HG02852 (cell line): ENCODE data around the gene LHFPL4.
"Not testable (repeated sequence)": the region's sequence is repeated elsewhere in the genome, so short reads cannot be mapped to it uniquely, and the experiment has no call there.

Source experiments
- ATAC-seq: cut with Tn5 transposase; IDR thresholded peaks from one replicate; pipeline ENCODE4 v1.9.1; 2021; ENCODE audit warnings: mild to moderate bottlenecking, moderate library complexity; ENCODE audit not compliant: unreplicated experiment

LHFPL4 gene

GRCh38 chr3:9542182-9542581, 11.4 kb downstream of the LHFPL4 start:
- no peak for ATAC-seq

GRCh38 chr3:9536212-9536611, 17.4 kb downstream of the LHFPL4 start:
- ATAC-seq: no peak

- ATAC-seq: no peak
These were observed 19.2 kb downstream of the LHFPL4 start for GRCh38 chr3:9534429-9534828.

- ATAC-seq: no peak
These were observed 28.5 kb downstream of the LHFPL4 start for GRCh38 chr3:9525078-9525477.

- ATAC-seq: no peak
These were observed 38.7 kb downstream of the LHFPL4 start for GRCh38 chr3:9514956-9515355.

DNA sequence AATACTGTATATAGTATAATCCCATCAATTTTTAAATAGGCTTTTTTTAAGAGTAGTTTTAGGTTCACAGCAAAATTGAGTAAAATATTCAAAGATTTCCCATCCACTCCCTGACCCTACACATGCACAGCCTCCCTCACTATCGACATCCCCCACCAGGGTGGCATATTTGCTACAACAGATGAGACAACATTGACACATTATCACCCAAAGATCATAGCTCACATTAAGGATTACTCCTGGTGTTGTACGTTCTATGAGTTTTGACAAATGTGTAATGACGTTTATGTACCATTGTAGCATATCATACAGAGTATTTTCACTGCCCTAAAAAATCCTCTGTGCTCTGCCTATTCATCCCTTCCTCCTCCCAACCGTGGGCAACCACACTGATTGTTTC, 39.3 kb downstream of the LHFPL4 start:
- ATAC-seq: no peak

- ATAC-seq: no peak
These were observed 41.1 kb downstream of the LHFPL4 start for GRCh38 chr3:9512456-9513045.

- no peak for ATAC-seq
These were observed 44.8 kb downstream of the LHFPL4 start for GRCh38 chr3:9508781-9509180.

DNA sequence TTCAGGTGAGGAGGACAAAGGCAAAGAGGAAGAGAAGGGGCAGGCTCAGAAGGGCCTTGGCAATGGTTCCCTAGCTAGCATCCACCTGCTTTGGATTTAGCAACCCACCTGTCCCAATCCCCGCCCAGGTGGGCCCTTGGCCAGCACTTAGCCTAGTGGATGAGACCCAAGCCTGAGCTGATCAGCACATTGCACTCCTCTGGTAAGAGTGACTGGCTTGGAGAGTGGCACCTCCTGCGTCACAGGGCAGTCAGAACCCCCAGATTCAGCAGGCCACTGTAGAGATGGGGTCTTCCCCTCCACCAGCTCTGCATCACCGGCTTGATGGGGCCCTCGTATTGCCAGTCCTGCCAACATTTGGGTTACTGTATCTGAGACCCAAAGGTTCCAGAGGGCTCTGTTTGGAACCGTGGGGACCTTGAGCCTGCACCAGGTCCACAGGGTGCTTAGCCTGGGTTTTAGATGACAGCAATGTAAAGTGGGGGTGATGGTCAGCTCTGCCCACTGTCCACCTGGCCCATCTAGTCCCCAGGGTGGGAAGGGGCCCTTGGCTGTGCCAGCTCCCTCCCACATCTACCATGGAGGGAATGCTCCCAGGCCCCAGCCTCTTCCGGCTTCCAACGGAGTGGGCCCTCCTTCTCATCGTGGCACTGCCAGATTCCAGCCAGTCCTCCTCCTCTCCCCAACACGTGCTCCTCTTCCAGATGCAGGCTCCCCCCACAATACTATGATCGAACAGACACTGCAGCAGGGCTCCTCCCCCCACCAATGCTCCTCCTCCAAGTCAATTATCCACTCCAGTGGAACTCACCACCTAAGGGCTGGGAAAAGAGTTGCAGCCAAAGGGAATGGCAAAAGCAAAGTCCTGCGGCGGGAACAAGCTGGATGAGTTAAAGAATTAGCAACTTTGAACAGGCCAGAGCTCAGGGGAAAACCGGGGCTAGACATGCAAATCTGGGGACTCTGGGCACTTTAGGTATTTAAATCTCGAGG, 45.7 kb downstream of the LHFPL4 start:
- ATAC-seq: no peak

DNA sequence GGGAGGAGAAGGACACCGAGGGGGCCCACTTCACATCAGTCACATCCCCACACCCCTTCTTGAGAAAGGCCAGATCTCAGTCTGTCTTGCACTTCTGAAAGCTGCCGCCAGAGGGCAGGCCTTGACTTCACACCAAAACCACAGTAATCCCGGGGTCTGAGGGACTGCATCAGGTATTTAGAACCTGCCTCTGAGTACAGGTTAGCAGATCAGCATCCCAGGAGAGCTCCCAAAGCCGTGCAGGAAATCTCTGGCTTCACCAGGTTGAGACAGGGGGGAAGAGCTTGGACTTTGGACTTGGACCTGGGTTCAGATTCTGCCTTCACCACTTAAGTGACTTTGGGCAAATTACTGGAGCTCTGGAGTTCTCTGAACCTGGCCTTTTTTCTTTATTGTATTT, 50.3 kb downstream of the LHFPL4 start:
- ATAC-seq: no peak

- ATAC-seq: no peak
These were observed 52.4 kb downstream of the LHFPL4 start for GRCh38 chr3:9501226-9501625.

DNA sequence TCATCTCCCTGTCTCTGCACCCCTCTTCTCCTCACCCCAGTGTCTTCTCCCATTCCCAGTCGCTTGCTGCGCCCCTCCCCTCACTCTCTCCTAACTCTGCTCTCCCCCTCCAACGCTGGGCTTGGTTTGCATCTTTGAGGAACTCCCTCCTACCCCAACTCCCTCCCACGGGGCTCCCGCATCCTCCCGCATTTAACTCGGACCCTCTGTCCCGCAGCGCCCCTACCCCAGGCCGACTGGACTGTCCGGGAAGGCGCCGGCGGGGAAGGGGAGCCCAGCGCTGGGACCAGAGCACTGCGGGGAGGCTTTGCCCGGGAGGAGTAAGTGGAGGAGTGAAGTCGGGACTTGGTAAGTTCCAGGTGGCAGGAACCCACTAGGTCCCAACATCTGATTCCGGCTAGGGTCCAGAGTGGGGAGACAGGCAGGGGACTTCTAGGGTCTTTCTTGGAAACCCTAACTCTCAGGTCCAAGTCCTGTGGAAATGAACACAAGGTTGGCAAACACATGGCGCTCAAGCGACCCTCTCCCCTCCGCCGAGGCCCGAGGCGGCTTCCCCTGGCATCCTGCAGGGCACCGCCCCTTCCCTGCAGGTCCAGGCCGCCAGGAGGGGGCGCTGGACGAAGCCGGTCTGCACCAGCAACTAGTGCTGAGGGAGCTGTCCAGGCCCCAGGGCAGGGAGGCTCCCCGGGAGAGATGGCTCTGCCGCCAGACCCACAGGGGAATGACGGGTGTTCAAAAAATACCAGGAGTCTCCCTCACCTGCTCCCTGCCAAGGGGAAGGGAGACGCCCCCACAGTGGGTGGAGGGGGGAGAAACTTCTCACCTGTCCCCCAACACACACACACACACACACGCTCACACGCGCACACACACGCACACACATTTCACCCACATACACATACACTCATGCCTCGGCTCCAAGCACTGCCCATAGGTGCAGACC, 53.2 kb downstream of the LHFPL4 start:
- no peak for ATAC-seq

GRCh38 chr3:9499455-9500107, 54.0 kb downstream of the LHFPL4 start:
- ATAC-seq: no peak

GRCh38 chr3:9498781-9499180, 54.8 kb downstream of the LHFPL4 start:
- no peak for ATAC-seq

GRCh38 chr3:9497821-9498565, 55.6 kb downstream of the LHFPL4 start:
- no peak for ATAC-seq

DNA sequence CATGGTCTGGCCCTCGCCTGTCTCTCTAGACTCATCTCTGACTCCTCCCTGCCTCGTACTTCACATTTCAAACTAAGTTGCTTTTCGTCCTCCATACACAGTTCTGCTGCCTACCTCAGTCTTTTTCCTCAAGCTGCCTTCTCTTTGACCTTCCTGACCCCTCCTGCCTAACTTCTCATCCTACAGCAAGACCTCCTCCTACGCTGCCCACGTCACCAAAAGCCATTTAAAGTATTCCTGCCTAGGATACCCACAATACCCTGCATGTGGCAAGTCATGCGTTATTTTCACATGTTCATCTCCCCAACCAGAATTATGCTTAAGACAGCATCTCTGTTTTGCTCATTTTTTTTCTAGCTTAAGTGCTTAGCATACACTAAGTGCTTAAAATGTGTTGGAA, 56.7 kb downstream of the LHFPL4 start:
- ATAC-seq: no peak

DNA sequence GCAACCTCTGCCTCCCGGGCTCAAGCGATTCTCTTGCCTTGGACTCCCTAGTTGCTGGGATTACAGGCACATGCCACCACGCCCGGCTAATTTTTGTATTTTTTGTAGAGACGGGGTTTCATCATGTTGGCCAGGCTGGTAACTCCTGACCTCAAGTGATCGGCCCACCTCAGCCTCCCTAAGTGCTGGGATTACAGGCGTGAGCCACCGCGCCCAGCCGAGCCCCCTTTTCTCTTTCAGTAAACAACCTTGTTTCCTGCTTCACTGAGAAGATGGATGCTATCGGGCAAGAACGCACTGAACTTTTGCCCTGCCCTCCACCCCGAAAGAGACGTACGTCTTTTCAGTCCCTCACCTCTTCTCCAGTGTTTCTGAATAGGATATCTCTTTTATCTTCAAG, 59.6 kb downstream of the LHFPL4 start:
- not testable (repeated sequence) for ATAC-seq

DNA sequence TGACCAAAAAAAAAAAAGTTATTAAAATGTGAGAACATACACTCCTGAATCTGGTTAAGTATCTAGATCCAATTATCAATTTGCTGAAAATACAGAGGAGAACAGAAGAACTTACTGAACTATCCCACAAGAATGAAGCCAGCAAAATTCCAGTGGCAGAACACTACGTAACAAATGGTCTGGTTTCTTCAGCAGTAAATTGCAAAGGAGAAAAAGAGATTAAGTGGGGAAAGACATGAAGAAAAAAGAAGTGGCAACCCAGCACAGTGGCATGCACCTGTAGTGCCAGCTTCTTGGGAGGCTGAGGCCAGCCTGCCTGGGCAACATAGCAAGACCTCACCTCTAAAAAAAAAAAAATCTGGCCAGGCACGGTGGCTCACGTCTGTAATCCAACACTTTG, 62.1 kb downstream of the LHFPL4 start:
- ATAC-seq: no peak

DNA sequence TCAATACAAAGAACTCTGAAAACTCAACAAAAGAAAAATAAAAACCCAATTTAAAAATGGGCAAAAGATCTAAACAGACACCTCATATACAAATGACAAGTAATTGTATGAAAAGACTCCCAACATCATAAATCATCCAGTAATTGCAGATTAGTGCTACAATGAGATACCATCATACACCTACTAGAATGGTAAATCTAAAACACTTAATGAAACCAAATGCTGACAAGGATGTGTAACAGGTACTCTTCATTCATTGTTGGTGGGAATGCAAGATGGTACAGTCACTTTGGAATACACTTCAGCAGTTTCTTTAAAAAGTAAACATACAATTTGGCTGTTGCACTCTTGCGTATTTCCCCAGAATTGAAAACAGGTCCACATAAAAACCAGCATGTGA, 68.4 kb downstream of the LHFPL4 start:
- ATAC-seq: no peak

DNA sequence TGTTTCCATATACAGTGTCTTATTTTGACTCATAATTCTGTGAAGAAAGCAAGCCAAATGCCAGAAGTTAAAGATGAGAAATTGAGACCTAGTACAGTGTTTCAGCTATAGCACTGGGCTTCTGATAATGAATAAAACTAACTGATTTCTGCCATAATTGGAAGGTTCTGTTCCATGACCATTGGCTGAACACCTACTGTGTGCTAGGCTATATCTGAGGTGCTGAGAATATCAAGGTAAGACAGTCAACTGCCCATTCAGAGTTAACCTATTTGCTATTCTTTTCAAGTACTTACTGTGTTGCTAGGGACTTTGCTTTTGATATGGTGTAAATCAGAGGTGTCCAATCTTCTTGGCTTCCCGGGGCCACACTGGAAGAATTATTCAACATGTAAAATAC, 73.4 kb downstream of the LHFPL4 start:
- no peak for ATAC-seq
